Measurements from ENCODE around the gene DNAH8.

DNA sequence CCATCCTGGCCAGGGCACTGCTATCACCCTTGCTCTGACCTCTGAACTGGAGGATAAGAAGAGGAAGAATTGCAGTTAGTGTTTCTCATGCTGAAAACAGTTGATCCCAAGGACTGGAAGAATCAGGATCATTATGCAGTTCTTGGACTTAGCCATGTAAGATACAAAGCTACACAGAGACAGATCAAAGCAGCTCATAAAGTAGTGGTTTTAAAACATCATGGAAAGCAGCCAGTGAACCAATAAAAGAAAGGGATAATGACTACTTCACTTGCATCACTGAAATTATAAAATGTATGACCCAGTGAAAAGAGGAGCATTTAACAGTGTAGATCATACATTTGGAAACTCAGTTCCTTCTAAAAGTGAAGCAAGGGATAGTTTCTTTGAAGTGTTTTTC, 47.7 kb downstream of the DNAH8 start:
- TF ChIP-seq, protein P1, sequence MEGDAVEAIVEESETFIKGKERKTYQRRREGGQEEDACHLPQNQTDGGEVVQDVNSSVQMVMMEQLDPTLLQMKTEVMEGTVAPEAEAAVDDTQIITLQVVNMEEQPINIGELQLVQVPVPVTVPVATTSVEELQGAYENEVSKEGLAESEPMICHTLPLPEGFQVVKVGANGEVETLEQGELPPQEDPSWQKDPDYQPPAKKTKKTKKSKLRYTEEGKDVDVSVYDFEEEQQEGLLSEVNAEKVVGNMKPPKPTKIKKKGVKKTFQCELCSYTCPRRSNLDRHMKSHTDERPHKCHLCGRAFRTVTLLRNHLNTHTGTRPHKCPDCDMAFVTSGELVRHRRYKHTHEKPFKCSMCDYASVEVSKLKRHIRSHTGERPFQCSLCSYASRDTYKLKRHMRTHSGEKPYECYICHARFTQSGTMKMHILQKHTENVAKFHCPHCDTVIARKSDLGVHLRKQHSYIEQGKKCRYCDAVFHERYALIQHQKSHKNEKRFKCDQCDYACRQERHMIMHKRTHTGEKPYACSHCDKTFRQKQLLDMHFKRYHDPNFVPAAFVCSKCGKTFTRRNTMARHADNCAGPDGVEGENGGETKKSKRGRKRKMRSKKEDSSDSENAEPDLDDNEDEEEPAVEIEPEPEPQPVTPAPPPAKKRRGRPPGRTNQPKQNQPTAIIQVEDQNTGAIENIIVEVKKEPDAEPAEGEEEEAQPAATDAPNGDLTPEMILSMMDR (IDR thresholded peaks at IDR 0.05), result no peak
- no peak for TF ChIP-seq POLR2A (IDR thresholded peaks at IDR 0.05; ENCODE audit: low read depth)

All from esophagus muscularis mucosa (tissue), 3 donors.